Hepatocyte (in vitro differentiated cells): ENCODE measurements around the gene CRYBG2.

Source experiments
- CTCF ChIP-seq: fragments of 200-600 bp; sonication (generic); IDR thresholded peaks from 2 replicates; pipeline ENCODE4 v1.5.1; 2016; ENCODE audit warnings: antibody characterized with exemption, mild to moderate bottlenecking; ENCODE audit not compliant: poor library complexity
- EZH2 ChIP-seq: fragments of 200-600 bp; sonication (generic); IDR thresholded peaks from 2 replicates; pipeline ENCODE4 v1.6.1; 2016; ENCODE audit warnings: antibody characterized with exemption, mild to moderate bottlenecking, borderline replicate concordance

- TF ChIP-seq CTCF: no peak
- TF ChIP-seq EZH2: no peak
These were observed 48.0 kb upstream of the CRYBG2 start for GRCh38 chr1:26401891-26402290.
